Thoracic aorta (tissue), 2 donors: ENCODE measurements around the gene CPLX3. TPM values are rescaled to one million over a fixed set of nuclear protein-coding genes. Genes with fewer than 3 reads are reported as not detected.

Experiments
- ATAC-seq: fragments of 150-250 bp; one replicate; pipeline ENCODE4 v1.8.0; 2017; ENCODE audit warnings: low read depth; ENCODE audit not compliant: insufficient number of reproducible peaks, low FRiP score
- DNase-seq: peaks from one replicate; pipeline ENCODE4 v3.0.0-alpha.2; 2020; ENCODE audit warnings: low spot score
- H3K27ac ChIP-seq, 2 donors: fragments of 200-600 bp; sonication (generic); 1 replicate in 1 of 2; 2 replicates in 1 of 2; pipeline ENCODE4 v1.5.1; 2016; ENCODE audit warnings: mild to moderate bottlenecking in 2 of 2, moderate library complexity in 2 of 2
- H3K27me3 ChIP-seq: fragments of 200-600 bp; sonication (generic); replicated peaks from 2 replicates; pipeline ENCODE4 v1.6.0; 2016; ENCODE audit warnings: mild to moderate bottlenecking; ENCODE audit not compliant: insufficient read depth
- H3K36me3 ChIP-seq: fragments of 200-600 bp; sonication (generic); one replicate; pipeline ENCODE4 v1.5.1; 2016
- H3K4me1 ChIP-seq, 2 donors: fragments of 200-600 bp; sonication (generic); 1 replicate in 1 of 2; 2 replicates in 1 of 2; pipeline versions ENCODE4 v1.5.1 to v1.6.0; 2016; ENCODE audit warnings: low read depth in 2 of 2, mild to moderate bottlenecking in 1 of 2; ENCODE audit not compliant: control insufficient read depth in 1 of 2
- H3K4me3 ChIP-seq: fragments of 200-600 bp; sonication (generic); 2 replicates; pipeline ENCODE4 v1.5.1; 2016; ENCODE audit warnings: mild to moderate bottlenecking
- H3K9me3 ChIP-seq: fragments of 200-600 bp; sonication (generic); 2 replicates; pipeline ENCODE4 v1.5.1; 2016
- CTCF ChIP-seq: fragments of 200-600 bp; sonication (generic); IDR thresholded peaks from one replicate; pipeline ENCODE4 v1.5.1; 2019; ENCODE audit warnings: antibody characterized with exemption
- total RNA-seq, 2 donors: library from RNA; depleted of rRNA; stranded (reverse); fragments of >200 nt; gene quantifications; one replicate each; pipeline versions ENCODE4 v1.1.0 to v1.2.3, GENCODE V29; 2016

Gene CPLX3
- total RNA-seq, 2 donors from 2014 or later: not detected

- H3K27ac ChIP-seq: peak overlapping the region; percentile 58 to 73
- peaks cover 69 to 90% of the 10 kb centered on the region in 2 donors for H3K4me1 ChIP-seq
- ATAC-seq (no peak), DNase-seq (no peak)
- H3K36me3 ChIP-seq: no peaks in the 10 kb centered on the region
- H3K4me3 ChIP-seq: peak overlapping the region; percentile 6
- no peak for TF ChIP-seq CTCF
- H3K27me3 ChIP-seq: no peaks in the 10 kb centered on the region
- no peaks in the 10 kb centered on the region for H3K9me3 ChIP-seq
Measured at GRCh38 chr15:74786551-74787165, 39.8 kb upstream of the CPLX3 start.

- H3K9me3 ChIP-seq: no peaks in the 10 kb centered on the region
- ATAC-seq (no peak), DNase-seq (no peak)
- H3K36me3 ChIP-seq: no peaks in the 10 kb centered on the region
- H3K27me3 ChIP-seq: no peaks in the 10 kb centered on the region
- no peak for TF ChIP-seq CTCF
- H3K4me1 ChIP-seq: peaks cover 74 to 95% of the 10 kb centered on the region in 2 donors
- H3K4me3 ChIP-seq: peak overlapping the region; percentile 6
- H3K27ac ChIP-seq: peak overlapping the region; percentile 58 to 73
Measured at GRCh38 chr15:74787251-74788041, 39.0 kb upstream of the CPLX3 start.

- no peak for TF ChIP-seq CTCF
- no peak for ATAC-seq
- peak overlapping the region; percentile 37 for H3K4me3 ChIP-seq
- H3K27ac ChIP-seq: peak overlapping the region in 1 of 2 donors; percentile 73
- no peaks in the 10 kb centered on the region for H3K9me3 ChIP-seq
- no peak for DNase-seq
- no peaks in the 10 kb centered on the region for H3K36me3 ChIP-seq
- H3K27me3 ChIP-seq: no peaks in the 10 kb centered on the region
- H3K4me1 ChIP-seq: peaks cover 70 to 95% of the 10 kb centered on the region in 2 donors
Measured at GRCh38 chr15:74788042-74788682, 38.3 kb upstream of the CPLX3 start.

- Histone ChIP-seq H3K4me3 (peak overlapping the region; percentile 37), H3K36me3 (no peaks in the 10 kb centered on the region), H3K27me3 (no peaks in the 10 kb centered on the region), H3K27ac (peak overlapping the region; percentile 12 to 73), H3K9me3 (no peaks in the 10 kb centered on the region), H3K4me1 (peaks cover 67 to 94% of the 10 kb centered on the region in 2 donors)
- no peak for TF ChIP-seq CTCF
- no peak for ATAC-seq
- no peak for DNase-seq
Measured at GRCh38 chr15:74788683-74789151, 37.7 kb upstream of the CPLX3 start.

GRCh38 chr15:74789171-74789631, 37.2 kb upstream of the CPLX3 start:
- Histone ChIP-seq H3K4me3 (peak overlapping the region; percentile 37), H3K27ac (peak overlapping the region; percentile 59 to 69), H3K27me3 (no peaks in the 10 kb centered on the region), H3K36me3 (no peaks in the 10 kb centered on the region), H3K9me3 (no peaks in the 10 kb centered on the region), H3K4me1 (peaks cover 62 to 89% of the 10 kb centered on the region in 2 donors)
- TF ChIP-seq CTCF: no peak
- DNase-seq (no peak), ATAC-seq (no peak)
